Sigmoid colon (tissue), 4 donors: ENCODE measurements around the gene DUS3L.

Experiments used
- EP300 ChIP-seq, 4 donors: sonication (generic); formaldehyde crosslinking; IDR thresholded peaks; one replicate each; pipeline ENCODE4 v1.6.1; 2017; ENCODE audit warnings: antibody characterized with exemption in 4 of 4
- POLR2AphosphoS5 ChIP-seq, 4 donors: sonication (generic); formaldehyde crosslinking; IDR thresholded peaks; one replicate each; pipeline ENCODE4 v1.6.1; 2017; ENCODE audit warnings: antibody characterized with exemption in 4 of 4
- TF ChIP-seq, protein P1 (sequence below), 4 experiments: fragments of 450-650 bp in 3 of 4; fragments of 200-600 bp in 1 of 4; IDR thresholded peaks; one replicate each; pipeline ENCODE4 v1.5.1; 2016 to 2019; ENCODE audit warnings: antibody characterized with exemption in 4 of 4, mild to moderate bottlenecking in 3 of 4, moderate library complexity in 2 of 4

DNA sequence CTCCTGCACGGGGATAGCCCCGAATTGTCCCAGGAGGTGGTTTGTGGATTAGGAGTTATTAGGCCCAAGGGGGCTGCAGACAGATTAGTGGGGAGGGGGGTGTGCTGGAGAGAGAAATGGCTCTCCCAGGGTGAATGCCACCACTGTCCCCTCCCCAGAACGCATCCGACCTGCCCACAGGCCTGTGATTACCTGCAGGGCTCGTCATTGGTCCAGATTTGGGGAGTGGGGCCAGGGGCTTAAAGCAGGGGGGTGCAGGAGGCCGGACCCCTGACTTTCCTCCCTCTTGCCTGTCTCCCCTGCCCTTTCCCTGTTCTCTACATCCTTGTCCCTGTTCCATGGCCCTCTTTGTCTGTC, 15.1 kb upstream of the DUS3L start:
- TF ChIP-seq, protein P1, sequence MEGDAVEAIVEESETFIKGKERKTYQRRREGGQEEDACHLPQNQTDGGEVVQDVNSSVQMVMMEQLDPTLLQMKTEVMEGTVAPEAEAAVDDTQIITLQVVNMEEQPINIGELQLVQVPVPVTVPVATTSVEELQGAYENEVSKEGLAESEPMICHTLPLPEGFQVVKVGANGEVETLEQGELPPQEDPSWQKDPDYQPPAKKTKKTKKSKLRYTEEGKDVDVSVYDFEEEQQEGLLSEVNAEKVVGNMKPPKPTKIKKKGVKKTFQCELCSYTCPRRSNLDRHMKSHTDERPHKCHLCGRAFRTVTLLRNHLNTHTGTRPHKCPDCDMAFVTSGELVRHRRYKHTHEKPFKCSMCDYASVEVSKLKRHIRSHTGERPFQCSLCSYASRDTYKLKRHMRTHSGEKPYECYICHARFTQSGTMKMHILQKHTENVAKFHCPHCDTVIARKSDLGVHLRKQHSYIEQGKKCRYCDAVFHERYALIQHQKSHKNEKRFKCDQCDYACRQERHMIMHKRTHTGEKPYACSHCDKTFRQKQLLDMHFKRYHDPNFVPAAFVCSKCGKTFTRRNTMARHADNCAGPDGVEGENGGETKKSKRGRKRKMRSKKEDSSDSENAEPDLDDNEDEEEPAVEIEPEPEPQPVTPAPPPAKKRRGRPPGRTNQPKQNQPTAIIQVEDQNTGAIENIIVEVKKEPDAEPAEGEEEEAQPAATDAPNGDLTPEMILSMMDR (IDR thresholded peaks at IDR 0.05), result no peak
- TF ChIP-seq POLR2AphosphoS5 (IDR thresholded peaks at IDR 0.05) (no peak), EP300 (IDR thresholded peaks at IDR 0.05) (no peak)
